Dermis microvascular lymphatic vessel endothelial cell (primary cell): ENCODE results near the gene CRAMP1. TPM values are rescaled to one million over a fixed set of nuclear protein-coding genes. Genes with fewer than 3 reads are reported as not detected.
"Not testable (repeated sequence)": the region's sequence is repeated elsewhere in the genome, so short reads cannot be mapped to it uniquely, and the experiment has no call there.

Experiments
- DNase-seq, 2 donors: peaks; one replicate each; pipeline versions ENCODE4 v3.0.0 to v3.0.0-alpha.2; 2010; ENCODE audit warnings: low read depth in 2 of 2
- total RNA-seq: library from RNA; depleted of rRNA; stranded (reverse); fragments of >200 nt; gene quantifications from 2 replicates; pipeline ENCODE4 v1.2.1, GENCODE V29; 2014

CRAMP1 gene, protein sequence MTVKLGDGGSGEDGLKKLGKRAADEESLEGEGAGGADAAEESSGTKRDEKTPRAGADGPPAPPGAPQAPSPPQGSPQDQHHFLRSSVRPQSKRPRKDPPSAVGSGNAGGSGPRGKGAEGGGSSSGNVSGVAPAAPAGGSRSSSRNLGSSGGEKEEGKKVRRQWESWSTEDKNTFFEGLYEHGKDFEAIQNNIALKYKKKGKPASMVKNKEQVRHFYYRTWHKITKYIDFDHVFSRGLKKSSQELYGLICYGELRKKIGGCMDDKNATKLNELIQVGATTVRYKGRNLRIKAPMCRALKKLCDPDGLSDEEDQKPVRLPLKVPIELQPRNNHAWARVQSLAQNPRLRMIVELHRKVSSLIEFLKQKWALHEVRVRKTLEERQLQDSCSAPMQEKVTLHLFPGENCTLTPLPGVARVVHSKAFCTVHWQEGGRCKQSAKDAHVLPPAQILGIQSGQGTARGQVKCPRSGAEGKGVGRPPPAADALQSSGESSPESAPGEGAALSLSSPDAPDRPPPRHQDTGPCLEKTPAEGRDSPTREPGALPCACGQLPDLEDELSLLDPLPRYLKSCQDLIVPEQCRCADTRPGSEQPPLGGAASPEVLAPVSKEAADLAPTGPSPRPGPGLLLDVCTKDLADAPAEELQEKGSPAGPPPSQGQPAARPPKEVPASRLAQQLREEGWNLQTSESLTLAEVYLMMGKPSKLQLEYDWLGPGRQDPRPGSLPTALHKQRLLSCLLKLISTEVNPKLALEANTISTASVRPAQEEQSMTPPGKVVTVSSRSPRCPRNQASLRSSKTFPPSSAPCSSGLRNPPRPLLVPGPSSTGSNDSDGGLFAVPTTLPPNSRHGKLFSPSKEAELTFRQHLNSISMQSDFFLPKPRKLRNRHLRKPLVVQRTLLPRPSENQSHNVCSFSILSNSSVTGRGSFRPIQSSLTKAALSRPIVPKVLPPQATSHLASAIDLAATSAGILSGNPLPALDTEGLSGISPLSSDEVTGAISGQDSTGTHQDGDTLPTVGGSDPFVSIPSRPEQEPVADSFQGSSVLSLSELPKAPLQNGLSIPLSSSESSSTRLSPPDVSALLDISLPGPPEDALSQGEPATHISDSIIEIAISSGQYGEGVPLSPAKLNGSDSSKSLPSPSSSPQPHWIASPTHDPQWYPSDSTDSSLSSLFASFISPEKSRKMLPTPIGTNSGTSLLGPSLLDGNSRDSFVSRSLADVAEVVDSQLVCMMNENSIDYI (N-terminal part only)
- total RNA-seq, result 7.1 and 12.9 TPM in 2 replicates

DNA sequence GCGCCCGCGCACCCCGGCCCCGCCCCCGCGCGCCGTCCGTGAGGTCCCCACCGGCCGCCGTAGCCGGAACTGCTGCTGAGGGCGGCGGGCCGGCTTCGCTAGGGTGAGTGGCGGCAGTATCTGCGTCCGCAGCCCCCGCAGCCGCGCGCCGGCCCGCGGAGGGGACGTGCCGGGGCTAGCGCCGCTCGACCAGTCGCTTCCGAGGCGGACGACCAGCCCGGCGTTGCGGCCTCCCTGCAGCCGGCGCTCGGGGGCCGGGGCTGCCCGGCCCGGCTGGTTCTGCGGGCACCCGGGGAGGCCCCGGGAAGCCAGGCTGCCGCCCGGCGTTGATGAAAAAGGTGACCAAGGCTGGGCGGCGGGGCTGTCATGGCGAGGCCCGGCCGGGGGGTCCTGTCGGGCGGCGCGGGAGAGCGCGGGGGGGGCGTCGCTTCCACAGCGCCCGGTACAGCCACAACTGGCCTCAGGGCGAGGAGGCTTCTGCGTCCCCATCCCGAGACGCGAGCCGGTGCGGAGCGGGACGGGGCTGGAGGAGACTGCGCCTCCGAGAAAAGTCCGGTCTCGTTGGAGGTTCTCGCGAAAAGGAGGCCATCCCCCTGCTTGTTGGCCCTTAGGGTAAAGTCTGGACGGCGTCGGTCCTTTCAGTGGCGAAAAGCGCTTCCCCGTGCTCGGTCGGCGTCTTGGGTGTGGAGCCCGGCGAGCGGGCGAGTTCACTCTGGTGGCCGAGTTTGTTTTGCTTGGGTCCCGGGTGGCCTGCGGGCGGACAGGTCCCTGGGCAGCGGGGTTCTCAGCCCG is at the start of gene CRAMP1:
CRAMP1 (plus strand) TSS at position 41 of the 792 bp plus-strand sequence. CDS start 2,280 bp downstream, outside the sequence.
- peak in 1 of 2 donors; percentile 25 for DNase-seq

DNA sequence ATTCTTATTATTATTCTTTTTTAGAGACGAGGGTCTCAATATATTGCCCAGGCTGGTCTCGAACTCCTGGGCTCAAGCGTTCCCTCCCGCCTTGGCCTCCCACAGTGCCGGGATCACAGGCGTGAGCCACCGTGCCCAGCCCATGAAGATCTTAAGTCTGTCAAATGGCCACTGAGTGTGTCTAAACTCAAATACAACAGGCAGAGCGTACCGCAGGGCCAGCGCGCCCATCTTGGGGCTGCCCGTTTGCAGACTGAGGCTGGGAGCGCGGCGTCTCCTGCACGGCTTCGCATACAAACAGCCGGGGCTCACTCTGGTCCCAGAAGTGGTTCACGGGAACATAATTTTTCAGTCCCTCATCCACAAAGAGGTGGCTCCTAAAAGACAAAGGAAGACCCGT is 48.4 kb upstream of the CRAMP1 start:
- no peak for DNase-seq

GRCh38 chr16:1564325-1564724 is 47.8 kb upstream of the CRAMP1 start:
- DNase-seq, result peak in 1 of 2 donors; percentile 23

- DNase-seq, result no peak
Measured at GRCh38 chr16:1565083-1565805, 46.9 kb upstream of the CRAMP1 start.

DNA sequence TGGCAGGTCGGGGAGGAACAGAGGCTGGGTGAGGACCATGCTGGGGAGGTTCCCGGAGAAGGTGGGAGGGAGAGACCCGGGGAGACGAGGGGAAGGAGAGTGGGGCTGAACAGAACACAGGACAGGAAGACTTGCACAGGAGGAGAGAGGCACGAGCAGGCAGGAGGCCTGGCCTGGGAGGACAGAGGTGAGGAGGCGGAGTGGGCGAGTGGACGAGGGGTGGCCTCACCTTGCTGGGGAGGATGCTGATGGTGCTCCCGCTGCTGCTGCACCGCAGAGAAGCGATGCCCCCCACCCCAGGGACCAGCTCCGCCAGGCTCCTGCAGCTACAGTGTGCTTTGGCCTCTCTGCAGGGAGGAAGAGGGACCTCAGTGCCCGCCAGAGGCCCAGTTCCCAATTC is 44.2 kb upstream of the CRAMP1 start:
- no peak for DNase-seq

DNA sequence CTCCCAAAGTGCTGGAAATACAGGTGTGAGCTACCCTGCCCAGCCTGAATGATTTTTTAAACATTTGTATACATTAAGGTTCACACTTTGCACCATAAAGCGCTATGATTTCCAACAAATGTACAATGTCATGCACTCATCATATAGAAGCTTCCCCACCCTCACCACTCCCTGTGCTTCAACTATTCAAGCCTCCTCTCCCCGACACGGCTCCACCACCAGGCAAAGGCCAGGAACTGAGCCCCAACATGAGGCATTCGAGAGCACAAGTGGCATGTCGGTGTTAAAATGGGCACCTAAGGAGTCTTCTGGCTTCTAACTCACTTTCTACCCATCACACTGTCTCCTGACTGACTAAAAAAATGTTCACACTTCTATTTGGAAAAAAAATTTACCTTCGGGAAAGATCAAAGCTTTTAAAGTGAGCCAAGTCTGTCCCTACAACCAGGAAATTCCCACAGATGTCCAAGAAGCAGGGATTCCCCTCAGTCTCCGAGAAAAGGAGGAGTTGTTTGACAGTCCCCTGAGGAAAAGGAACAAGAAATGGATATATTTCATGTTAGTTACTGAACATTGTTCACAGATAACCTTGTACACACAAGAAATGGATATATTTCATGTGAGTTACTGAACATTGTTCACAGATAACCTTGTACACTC is 41.0 kb upstream of the CRAMP1 start:
- no peak for DNase-seq

- DNase-seq, result no peak
Measured at GRCh38 chr16:1572673-1573072, 39.5 kb upstream of the CRAMP1 start.

DNA sequence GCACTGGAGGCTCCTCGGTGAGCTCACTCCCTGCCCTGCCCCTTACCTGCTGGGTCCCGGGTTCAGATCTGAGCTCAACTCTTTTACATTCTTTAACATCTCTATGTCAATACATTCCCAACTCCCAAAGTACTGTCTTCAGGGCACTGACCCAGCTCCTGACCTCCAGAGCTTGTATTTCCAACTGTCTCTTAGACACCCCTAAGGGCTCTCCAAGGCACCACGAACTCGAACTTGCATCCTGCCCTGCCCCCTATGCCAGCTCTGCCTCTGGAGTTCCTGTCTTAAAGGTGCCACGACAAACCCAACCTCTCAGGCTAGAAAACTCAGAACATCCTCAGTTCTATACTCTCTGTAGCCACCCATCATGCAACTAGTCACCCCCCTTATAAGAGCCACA is 38.9 kb upstream of the CRAMP1 start:
- no peak for DNase-seq

- no peak for DNase-seq
Measured at GRCh38 chr16:1575578-1575977, 36.6 kb upstream of the CRAMP1 start.

GRCh38 chr16:1579214-1579613 is 32.9 kb upstream of the CRAMP1 start:
- no peak for DNase-seq

DNA sequence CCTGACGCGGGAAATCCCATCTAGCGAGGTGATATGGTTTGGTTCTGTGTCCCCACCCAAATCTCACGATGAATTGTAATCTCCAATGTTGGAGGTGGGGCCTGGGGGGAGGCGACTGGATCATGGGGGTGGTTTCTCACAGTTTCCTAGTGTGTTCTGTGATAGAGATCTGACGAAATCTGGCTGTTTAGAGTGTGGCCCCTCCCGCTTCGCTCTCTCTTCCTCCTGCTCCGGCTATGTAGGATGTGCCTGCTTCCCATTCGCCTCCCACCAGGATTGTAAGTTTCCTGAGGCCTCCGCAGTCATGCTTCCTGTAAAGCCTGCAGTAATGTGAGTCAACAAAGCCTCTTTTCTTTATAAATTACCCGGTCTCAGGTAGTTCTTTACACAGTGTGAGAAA is 31.9 kb upstream of the CRAMP1 start:
- DNase-seq, result peak in 1 of 2 donors; percentile 69

DNA sequence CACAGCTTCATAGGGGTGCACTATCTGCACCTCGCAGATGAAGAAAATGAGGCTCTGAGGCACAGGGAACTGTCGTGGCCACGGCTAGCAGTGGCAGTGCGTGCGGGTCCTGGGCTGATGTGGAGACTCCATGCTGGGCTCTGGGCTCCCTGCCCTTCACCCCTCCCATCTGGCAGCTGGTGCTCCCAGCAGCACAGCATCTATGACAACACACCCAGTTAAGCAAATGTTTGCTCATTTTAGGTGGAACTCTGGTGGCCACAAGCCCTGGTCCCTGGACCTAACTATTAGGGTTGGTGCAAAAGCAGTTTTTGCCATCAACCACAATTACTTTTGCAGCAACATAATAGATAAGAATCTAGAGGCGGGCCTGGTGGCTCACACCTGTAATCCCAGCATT is 31.2 kb upstream of the CRAMP1 start:
- no peak for DNase-seq

DNA sequence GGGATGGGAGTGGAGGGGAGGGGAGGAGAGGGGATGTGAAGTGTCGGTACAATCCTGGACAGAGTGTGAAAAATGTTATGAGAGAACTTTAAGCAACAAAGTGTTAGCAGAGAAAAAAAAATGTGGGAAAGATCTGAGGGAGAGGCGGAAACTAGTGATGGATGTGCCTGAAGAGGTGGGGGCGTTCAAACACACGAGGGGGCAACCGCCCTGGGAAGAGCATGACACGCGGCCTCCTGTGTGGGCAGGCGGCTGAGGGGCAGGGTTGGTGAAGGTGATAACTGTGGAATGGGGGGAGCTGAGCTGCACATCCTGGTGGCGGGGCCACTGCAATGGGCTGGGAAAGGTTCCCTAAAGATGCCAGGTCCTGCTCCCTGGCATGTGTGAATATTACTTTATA is 30.4 kb upstream of the CRAMP1 start:
- DNase-seq, result no peak

GRCh38 chr16:1583180-1583579 is 29.0 kb upstream of the CRAMP1 start:
- no peak for DNase-seq

DNA sequence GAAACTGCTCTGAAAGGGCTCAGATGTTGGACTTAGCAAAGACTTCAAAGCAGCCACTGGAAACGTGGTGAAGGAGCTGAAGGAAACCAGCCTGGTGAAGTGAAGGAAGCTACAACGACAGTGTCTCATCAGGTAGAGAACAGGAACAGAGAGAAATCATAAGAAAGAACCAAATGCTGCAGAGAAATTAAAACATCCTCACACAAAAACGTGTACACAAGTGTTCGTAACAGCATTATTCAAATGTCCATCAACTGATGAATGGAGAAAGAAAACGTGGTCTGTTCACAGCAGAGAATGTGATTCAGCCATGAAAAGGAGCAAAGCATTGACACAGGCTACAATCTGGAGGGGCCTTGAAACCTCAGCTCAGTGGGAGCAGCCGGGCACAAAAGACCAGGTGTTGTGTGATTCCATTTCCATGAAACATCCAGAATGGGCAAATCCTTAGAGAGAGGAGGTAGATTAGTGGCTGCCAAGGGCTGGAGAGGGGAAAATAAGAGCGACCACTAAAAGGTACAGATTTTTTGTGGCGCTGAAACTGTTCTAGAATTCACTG is 27.2 kb upstream of the CRAMP1 start:
- DNase-seq, result no peak

GRCh38 chr16:1590366-1590765 is 21.8 kb upstream of the CRAMP1 start:
- DNase-seq, result no peak

DNA sequence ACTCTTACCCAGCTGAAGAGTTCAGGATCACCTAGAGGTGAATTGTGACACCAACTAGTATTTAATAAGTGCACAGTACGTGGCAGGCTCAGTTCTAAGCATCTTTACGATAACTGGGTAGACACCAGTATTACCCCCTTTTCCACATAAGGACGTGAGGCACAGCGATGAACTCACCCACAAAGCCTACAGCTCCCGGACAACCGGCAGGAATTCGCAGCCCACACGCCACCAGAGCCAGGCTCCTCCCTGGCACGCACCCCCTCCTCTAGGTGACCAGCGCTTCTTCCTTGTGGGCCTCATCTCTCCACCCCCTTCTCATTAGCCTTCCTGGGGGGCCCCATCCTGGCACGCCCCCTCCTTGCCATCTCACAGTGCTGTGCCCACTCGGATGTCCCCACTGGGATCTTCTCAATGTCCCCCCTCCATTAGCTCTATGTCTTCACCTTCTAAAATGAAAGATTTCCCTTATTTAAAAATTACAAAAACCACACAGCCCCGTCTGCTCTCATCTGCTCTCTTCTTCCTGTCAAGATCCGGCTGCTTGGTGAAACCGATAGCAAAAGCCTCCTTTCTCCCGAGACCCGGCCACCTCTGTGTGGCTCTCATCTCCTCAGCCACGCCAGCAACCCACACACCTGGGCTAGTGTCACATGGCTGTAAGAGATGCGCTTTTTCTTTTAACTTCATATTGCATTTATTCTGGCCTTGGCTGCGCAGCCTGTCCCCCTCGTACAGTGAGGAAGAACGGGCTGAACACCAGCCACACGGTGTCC is 21.0 kb upstream of the CRAMP1 start:
- no peak for DNase-seq

DNA sequence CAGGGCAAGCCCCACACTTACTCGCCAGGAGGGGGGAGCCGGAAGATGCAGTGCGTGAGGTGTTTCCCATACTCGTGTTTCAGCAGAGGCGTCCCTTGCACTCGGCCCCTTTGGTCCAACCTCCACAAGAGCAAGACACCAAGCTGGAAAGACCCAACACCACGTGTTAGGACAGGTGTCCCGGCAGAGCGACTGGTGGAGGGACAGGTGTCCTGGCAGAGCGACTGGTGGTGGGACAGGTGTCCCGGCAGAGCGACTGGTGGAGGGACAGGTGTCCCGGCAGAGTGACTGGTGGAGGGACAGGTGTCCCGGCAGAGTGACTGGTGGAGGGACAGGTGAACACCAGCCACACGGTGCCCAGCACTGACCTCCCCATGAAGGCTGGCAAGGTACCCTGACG is 19.7 kb upstream of the CRAMP1 start:
- no peak for DNase-seq

DNA sequence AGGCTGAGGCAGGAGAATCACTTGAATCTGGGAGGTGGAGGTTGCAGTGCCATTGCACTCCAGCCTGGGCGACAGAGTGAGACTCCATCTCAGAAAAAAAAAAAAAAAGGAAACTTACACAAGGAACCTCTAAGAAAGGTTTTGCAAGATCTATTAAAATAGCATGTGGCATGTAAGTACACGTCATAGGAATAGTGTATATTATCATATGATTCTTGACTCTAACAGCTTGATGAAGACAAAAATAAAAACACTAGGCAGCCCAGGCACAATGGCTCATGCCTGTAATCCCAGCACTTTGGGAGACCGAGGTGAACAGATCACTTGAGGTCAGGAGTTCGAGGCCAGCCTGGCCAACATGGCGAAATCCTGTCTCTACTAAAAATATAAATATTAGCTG is 16.6 kb upstream of the CRAMP1 start:
- DNase-seq, result not testable (repeated sequence)
